ENCODE results near the gene SLC6A13.

Gene SLC6A13

DNA sequence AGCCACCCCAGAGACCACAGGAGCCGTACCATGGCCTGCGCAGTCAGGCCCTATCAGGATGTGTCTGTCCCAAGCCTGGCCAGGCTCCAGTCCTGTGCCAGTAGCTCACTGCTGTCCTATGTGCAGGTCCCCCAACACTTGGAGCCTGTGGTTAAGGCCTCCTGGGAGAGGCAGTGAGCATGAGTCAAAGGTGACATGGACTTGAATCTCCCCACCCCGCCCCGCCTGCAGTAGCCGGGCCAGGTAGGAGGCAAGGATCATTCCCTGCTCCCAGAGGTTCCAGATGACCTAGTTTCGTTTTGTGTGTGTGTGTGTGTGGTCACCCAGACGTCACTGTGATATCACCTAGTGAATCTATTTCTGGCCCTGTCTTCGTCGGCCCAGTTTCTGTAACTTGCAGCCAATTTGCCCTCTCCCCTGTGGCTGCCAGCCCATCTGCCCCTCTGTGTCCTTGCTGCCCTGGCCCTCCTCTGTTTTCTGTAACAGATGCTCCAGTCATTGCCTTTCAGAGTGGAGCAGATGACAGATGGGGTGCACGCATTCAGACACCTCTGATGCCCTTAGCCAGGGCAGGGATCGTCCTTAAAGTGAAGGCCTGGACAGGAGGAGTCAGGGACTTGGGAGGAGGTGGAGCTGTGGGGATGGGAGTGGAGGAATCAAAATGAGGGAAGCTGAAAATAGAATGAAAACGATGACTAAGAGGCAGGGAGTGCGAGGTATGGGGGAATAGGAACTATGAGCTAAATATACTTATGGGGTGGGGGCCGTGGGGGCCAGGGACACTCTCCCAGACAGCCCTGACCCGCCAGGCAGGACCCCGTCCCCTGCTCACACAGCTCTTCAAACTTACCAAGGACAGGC lies 86.1 kb downstream of the SLC6A13 start:
- no peak for DNase-seq

DNA sequence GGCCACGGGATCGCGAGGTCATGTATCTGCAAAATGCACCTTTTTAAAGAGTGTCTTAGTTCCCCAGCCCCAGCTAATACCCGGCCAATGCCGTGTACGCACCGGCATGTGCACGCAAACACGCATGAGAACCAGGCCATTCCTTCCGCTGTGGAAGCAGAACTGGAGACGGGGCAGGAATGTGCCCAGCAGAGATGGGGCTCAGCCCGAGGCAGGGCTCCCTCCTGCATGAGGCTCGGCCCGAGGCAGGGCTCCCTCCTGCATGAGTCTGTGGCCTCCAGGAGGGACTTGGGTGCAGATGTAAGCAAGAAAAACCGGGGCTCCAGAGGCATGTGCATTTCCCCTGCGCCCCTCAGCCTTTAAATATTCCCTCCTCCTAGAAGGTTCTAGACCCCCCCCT lies 86.9 kb downstream of the SLC6A13 start:
- DNase-seq = no peak

DNA sequence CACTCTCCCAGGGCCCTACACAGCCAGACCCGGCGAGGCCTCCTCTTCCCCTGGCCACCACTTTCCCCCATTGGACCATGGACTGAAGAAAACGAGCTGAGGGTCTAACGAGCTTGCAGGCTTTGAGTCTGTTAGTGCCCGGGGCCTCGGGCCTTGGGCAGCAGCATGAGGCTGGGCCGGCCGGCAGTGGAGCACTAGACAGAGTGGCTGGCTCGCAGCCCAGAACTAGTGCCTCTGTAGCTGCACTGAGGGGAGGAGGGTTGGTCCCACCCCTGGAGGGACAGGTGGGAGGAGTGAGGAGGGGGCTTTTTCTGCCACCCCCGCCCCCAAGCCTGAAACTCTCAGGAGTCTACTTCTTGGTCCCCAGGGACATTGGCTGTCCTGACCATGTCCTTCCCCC lies 87.4 kb downstream of the SLC6A13 start:
- no peak for DNase-seq

DNA sequence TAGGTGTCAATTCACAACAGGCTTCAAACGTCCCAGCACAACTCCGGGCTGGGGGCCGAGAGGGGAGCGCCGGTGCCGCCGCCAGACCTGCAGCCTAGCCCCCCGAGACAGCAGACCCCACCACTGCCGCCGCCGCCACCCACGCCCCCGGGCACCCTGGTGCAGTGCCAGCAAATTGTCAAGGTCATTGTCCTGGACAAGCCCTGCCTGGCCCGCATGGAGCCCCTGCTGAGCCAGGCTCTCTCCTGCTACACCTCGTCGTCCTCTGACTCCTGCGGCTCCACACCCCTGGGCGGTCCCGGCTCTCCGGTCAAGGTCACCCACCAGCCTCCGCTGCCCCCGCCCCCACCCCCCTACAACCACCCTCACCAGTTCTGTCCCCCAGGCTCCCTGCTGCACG lies 88.0 kb downstream of the SLC6A13 start:
- DNase-seq = no peak

DNA sequence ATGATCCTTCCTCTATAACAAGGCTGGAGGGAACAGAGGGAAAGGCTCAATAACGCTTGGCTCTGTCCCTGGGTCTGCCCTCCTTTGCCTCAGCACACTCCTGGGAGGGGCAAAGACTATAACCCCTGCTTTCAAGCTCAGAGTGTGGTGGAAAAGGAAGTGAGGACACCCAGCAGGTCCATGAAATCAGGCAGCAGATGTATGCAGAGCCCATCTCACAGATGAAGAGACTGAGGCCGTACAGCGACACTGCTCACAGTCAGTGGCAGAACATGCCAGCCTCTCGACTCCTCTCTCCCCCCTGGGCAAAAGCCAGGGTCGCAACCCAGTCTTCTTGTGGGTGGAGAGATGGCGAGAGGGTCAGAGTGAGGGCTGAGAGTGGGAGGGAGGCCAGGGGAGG lies 88.5 kb downstream of the SLC6A13 start:
- no peak for DNase-seq

DNA sequence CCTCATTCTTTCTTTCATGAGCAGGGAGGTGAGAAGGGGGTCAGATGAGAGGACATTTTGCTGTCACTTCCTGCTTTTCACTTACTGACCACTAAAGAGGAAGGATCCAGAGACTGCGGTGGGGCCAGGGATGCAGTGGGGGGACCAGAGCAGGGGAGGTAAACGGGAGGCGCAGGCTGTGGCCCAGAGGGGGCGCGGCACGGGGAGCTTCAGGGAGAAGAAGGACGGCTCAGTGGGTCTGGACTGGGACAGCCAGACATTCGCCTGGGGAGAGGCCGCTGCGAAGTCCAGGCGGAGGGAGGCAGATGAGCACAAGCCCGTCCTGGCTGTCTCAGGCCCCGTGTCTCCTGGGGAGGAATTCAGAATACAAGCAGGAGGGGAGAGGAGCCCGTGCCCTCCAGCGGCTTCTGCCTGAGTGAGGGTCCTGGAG lies 89.9 kb downstream of the SLC6A13 start:
- DNase-seq = no peak

DNA sequence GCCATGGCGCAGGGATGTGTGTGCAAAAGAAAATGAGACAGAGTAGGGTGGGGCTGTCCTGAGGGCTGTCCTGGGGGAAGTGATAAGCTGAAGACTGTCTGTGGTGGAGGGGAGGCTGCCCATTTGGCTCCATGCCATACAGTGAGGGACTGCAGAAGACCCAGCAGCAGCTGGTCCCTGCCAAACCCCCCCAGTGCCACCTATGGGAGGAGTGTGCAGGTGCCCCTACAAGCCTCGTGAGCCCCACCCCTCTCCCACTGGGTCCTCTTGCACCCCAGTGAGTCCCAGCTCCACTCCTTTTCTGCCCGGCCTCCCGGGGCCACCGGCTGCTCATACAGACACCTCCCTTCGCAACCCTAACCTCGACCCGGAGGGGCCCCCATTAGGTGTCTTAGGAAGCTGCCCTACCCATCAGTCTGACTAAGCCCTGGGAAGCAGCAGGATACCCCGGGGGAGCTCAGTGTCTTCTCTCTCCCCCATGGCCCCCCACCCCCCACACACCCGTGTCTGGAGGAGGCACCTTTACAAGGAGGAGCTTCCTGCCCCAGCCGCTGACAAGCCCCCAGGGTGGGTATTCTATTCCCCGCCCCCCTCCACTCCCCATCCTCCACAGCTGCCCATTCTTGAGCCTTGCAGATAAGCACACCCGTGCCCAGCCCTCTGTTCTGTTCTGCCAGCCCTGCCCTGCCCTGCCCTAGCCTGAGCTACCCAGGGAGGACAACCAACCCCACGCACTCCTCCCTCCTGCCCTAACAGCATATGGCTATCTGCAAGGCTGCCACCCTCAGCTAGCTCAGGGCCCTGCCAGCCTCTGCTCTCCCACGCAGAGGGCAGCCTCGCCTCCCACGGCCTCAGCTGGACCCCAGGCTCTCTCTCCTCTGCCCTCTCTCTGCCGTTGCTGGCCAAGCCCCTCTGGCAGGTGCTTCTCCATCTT lies 90.6 kb downstream of the SLC6A13 start:
- DNase-seq = no peak

DNA sequence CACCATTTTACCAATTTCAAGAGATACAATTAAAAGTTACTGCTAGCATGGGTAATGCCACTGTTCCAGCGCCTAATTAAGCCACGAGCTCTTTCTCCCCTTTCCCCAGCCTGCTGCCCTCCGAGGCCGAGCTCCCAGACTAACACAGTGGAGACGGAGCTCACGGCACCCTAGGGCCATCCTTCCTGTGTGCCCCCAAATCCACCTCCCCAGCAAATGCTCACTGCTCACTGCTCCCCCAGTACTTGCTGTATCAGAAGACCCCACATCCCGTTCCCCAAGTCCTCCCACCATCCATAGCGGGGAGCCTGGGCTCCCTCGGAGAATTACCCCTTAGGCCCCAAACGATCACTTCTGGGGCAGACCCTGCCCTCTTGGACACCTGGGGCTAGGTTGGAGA lies 91.4 kb downstream of the SLC6A13 start:
- no peak for DNase-seq

All from stimulated activated CD4-positive, alpha-beta T cell treated with anti-CD3 and anti-CD28 coated beads, Interleukin-1b, Interleukin-23, amount 100 ng/mL, for 48 hours (primary cell).